ENCODE data around the gene MGAT4C. TPM values are rescaled to one million over a fixed set of nuclear protein-coding genes. Genes with fewer than 3 reads are reported as not detected.
"Not testable (repeated sequence)": the region's sequence is repeated elsewhere in the genome, so short reads cannot be mapped to it uniquely, and the experiment has no call there.

MGAT4C gene
- total RNA-seq, 2 donors from 2014 or later = under 0.01 to 3.1 TPM

GRCh38 chr12:86117711-86118110 is 138.5 kb downstream of the MGAT4C start:
- Histone ChIP-seq H3K4me1 (no peaks in the 10 kb centered on the region), H3K36me3 (replicated peaks in 1 of 2; ENCODE audit: insufficient read depth in 1 of 2, low read depth in 2 of 2) (no peaks in the 10 kb centered on the region), H3K27me3 (no peaks in the 10 kb centered on the region), H3K9me3 (no peaks in the 10 kb centered on the region), H3K27ac (no peak overlapping the region), H3K4me3 (no peak overlapping the region)
- WGBS, 2 donors = 34 to 36% methylated on average over 1 of the region's 1 CpG
- TF ChIP-seq CTCF (IDR thresholded peaks at IDR 0.05) (no peak), POLR2A (IDR thresholded peaks at IDR 0.05) (no peak)
- DNase-seq (no peak), ATAC-seq (no peak)
- intact Hi-C loops (cut with DNase I) = no loop called here

GRCh38 chr12:86104087-86104486 is 152.1 kb downstream of the MGAT4C start:
- TF ChIP-seq POLR2A (IDR thresholded peaks at IDR 0.05) = no peak
- TF ChIP-seq CTCF (IDR thresholded peaks at IDR 0.05) = no peak
- ATAC-seq = no peak
- intact Hi-C loops (cut with DNase I) = no loop called here
- Histone ChIP-seq H3K4me1 (no peaks in the 10 kb centered on the region), H3K27me3 (no peaks in the 10 kb centered on the region), H3K9me3 (no peaks in the 10 kb centered on the region), H3K27ac (no peak overlapping the region), H3K36me3 (replicated peaks in 1 of 2; ENCODE audit: insufficient read depth in 1 of 2, low read depth in 2 of 2) (no peaks in the 10 kb centered on the region), H3K4me3 (no peak overlapping the region)
- 71 to 76% methylated on average over 9 of the region's 9 CpGs for WGBS, 2 donors
- DNase-seq = no peak

- TF ChIP-seq POLR2A (IDR thresholded peaks at IDR 0.05) (no peak), CTCF (IDR thresholded peaks at IDR 0.05) (no peak)
- H3K27ac ChIP-seq = no peak overlapping the region
- no peaks in the 10 kb centered on the region for H3K36me3 ChIP-seq (replicated peaks in 1 of 2; ENCODE audit: insufficient read depth in 1 of 2, low read depth in 2 of 2)
- no peak for DNase-seq
- no peak overlapping the region for H3K4me3 ChIP-seq
- H3K27me3 ChIP-seq = no peaks in the 10 kb centered on the region
- intact Hi-C loops (cut with DNase I) = no loop called here
- H3K9me3 ChIP-seq = no peaks in the 10 kb centered on the region
- ATAC-seq = no peak
- no peaks in the 10 kb centered on the region for H3K4me1 ChIP-seq
Observed at GRCh38 chr12:86097161-86097560, 159.0 kb downstream of the MGAT4C start.

GRCh38 chr12:86091681-86092080 is 164.5 kb downstream of the MGAT4C start:
- Histone ChIP-seq H3K36me3 (replicated peaks in 1 of 2; ENCODE audit: insufficient read depth in 1 of 2, low read depth in 2 of 2) (no peaks in the 10 kb centered on the region), H3K4me3 (no peak overlapping the region), H3K9me3 (no peaks in the 10 kb centered on the region), H3K27ac (no peak overlapping the region), H3K27me3 (no peaks in the 10 kb centered on the region), H3K4me1 (no peaks in the 10 kb centered on the region)
- ATAC-seq (no peak), DNase-seq (no peak)
- TF ChIP-seq POLR2A (IDR thresholded peaks at IDR 0.05) = no peak
- no peak for TF ChIP-seq CTCF (IDR thresholded peaks at IDR 0.05)
- intact Hi-C loops (cut with DNase I) = no loop called here
- 30 to 50% methylated on average over 3 of the region's 3 CpGs for WGBS, 2 donors

- Histone ChIP-seq H3K27me3 (no peaks in the 10 kb centered on the region), H3K27ac (no peak overlapping the region), H3K4me3 (no peak overlapping the region), H3K36me3 (replicated peaks in 1 of 2; ENCODE audit: insufficient read depth in 1 of 2, low read depth in 2 of 2) (no peaks in the 10 kb centered on the region), H3K9me3 (no peaks in the 10 kb centered on the region), H3K4me1 (no peaks in the 10 kb centered on the region)
- no peak for TF ChIP-seq POLR2A (IDR thresholded peaks at IDR 0.05)
- no peak for DNase-seq
- no peak for ATAC-seq
- intact Hi-C loops (cut with DNase I) = no loop called here
Observed at GRCh38 chr12:86081843-86082242, 174.3 kb downstream of the MGAT4C start.

- H3K4me1 ChIP-seq; ATAC-seq; H3K27me3 ChIP-seq; H3K36me3 ChIP-seq (replicated peaks in 1 of 2; ENCODE audit: insufficient read depth in 1 of 2, low read depth in 2 of 2); DNase-seq; H3K27ac ChIP-seq; H3K9me3 ChIP-seq; intact Hi-C loops (cut with DNase I); H3K4me3 ChIP-seq: not testable (repeated sequence)
- 67 to 74% methylated on average over 4 of the region's 4 CpGs for WGBS, 2 donors
Observed at GRCh38 chr12:86059052-86059451, 197.1 kb downstream of the MGAT4C start.
